Measurements from ENCODE around the gene FAM237A.
A peak's percentile ranks its signal among the peaks of the same experiment; 100 is the strongest.

Gene FAM237A

GRCh38 chr2:206642075-206643025 is at the start of gene FAM237A:
Gene FAM237A, plus strand, starts transcription at chr2:206642487. Its CDS starts 1,750 bp downstream, at chr2:206644237.
- peak; percentile 73 for DNase-seq

GRCh38 chr2:206597717-206598218 is 44.5 kb upstream of the FAM237A start:
- DNase-seq: no peak

- DNase-seq: no peak
Observed at GRCh38 chr2:206603243-206603642, 39.0 kb upstream of the FAM237A start.

- DNase-seq: no peak
Observed at GRCh38 chr2:206610451-206610850, 31.8 kb upstream of the FAM237A start.

- no peak for DNase-seq
Observed at GRCh38 chr2:206611191-206611590, 31.1 kb upstream of the FAM237A start.

- DNase-seq: no peak
Observed at GRCh38 chr2:206611736-206612135, 30.6 kb upstream of the FAM237A start.

GRCh38 chr2:206614811-206615210 is 27.5 kb upstream of the FAM237A start:
- DNase-seq: peak; percentile 62

- DNase-seq: no peak
Observed at GRCh38 chr2:206615417-206616089, 26.7 kb upstream of the FAM237A start.

GRCh38 chr2:206616151-206616550 is 26.1 kb upstream of the FAM237A start:
- no peak for DNase-seq

- DNase-seq: no peak
Observed at GRCh38 chr2:206619011-206619410, 23.3 kb upstream of the FAM237A start.

GRCh38 chr2:206626108-206626507 is 16.2 kb upstream of the FAM237A start:
- no peak for DNase-seq

GRCh38 chr2:206627632-206628031 is 14.7 kb upstream of the FAM237A start:
- DNase-seq: no peak

- no peak for DNase-seq
Observed at GRCh38 chr2:206631340-206631739, 10.9 kb upstream of the FAM237A start.

GRCh38 chr2:206635015-206635414 is 7.3 kb upstream of the FAM237A start:
- no peak for DNase-seq

- no peak for DNase-seq
Observed at GRCh38 chr2:206639636-206640035, 2.7 kb upstream of the FAM237A start.

GRCh38 chr2:206641226-206641625 is 1.1 kb upstream of the FAM237A start:
- no peak for DNase-seq

GRCh38 chr2:206647985-206648384 is 5.7 kb downstream of the FAM237A start:
- no peak for DNase-seq

GRCh38 chr2:206657087-206657486 is 14.8 kb downstream of the FAM237A start:
- no peak for DNase-seq

- DNase-seq: no peak
Observed at GRCh38 chr2:206665251-206665650, 23.0 kb downstream of the FAM237A start.

GRCh38 chr2:206670531-206671319 is 28.4 kb downstream of the FAM237A start:
- no peak for DNase-seq

- DNase-seq: no peak
Observed at GRCh38 chr2:206683546-206683945, 41.3 kb downstream of the FAM237A start.

- DNase-seq: no peak
Observed at GRCh38 chr2:206688453-206688852, 46.2 kb downstream of the FAM237A start.

- no peak for DNase-seq
Observed at GRCh38 chr2:206688990-206689389, 46.7 kb downstream of the FAM237A start.

Measured in islet precursor cell (in vitro differentiated cells).